Stimulated activated CD4-positive, alpha-beta T cell treated with anti-CD3 and anti-CD28 coated beads, Interleukin-1b, Interleukin-23, amount 100 ng/mL, for 48 hours (primary cell): ENCODE results near the gene CEP70.
"Not testable (repeated sequence)": the region's sequence is repeated elsewhere in the genome, so short reads cannot be mapped to it uniquely, and the experiment has no call there.

Source experiments
- DNase-seq: peaks from one replicate; pipeline ENCODE4 v3.0.0-alpha.2; 2020

The CEP70 gene

GRCh38 chr3:138507524-138507923 lies 86.5 kb downstream of the CEP70 start:
- no peak for DNase-seq

- no peak for DNase-seq
Measured at GRCh38 chr3:138498991-138499390, 95.1 kb downstream of the CEP70 start.

GRCh38 chr3:138497851-138498250 lies 96.2 kb downstream of the CEP70 start:
- DNase-seq: no peak

- no peak for DNase-seq
Measured at GRCh38 chr3:138497021-138497420, 97.0 kb downstream of the CEP70 start.

- no peak for DNase-seq
Measured at GRCh38 chr3:138496436-138496835, 97.6 kb downstream of the CEP70 start.

- not testable (repeated sequence) for DNase-seq
Measured at GRCh38 chr3:138495638-138496037, 98.4 kb downstream of the CEP70 start.

GRCh38 chr3:138494607-138494929 lies 99.5 kb downstream of the CEP70 start:
- no peak for DNase-seq

GRCh38 chr3:138493804-138494606 lies 100.1 kb downstream of the CEP70 start:
- DNase-seq: no peak

GRCh38 chr3:138492980-138493675 lies 100.9 kb downstream of the CEP70 start:
- no peak for DNase-seq

- no peak for DNase-seq
Measured at GRCh38 chr3:138491971-138492370, 102.1 kb downstream of the CEP70 start.

GRCh38 chr3:138486580-138486979 lies 107.5 kb downstream of the CEP70 start:
- DNase-seq: not testable (repeated sequence)

GRCh38 chr3:138484672-138485071 lies 109.4 kb downstream of the CEP70 start:
- not testable (repeated sequence) for DNase-seq

GRCh38 chr3:138479438-138479863 lies 114.6 kb downstream of the CEP70 start:
- DNase-seq: peak; percentile 36

- no peak for DNase-seq
Measured at GRCh38 chr3:138477801-138478200, 116.3 kb downstream of the CEP70 start.

GRCh38 chr3:138477120-138477519 lies 116.9 kb downstream of the CEP70 start:
- DNase-seq: no peak

- no peak for DNase-seq
Measured at GRCh38 chr3:138476526-138476925, 117.5 kb downstream of the CEP70 start.

- no peak for DNase-seq
Measured at GRCh38 chr3:138474163-138474562, 119.9 kb downstream of the CEP70 start.

GRCh38 chr3:138473391-138473790 lies 120.7 kb downstream of the CEP70 start:
- no peak for DNase-seq

GRCh38 chr3:138472141-138472825 lies 121.8 kb downstream of the CEP70 start:
- no peak for DNase-seq

GRCh38 chr3:138471481-138471880 lies 122.6 kb downstream of the CEP70 start:
- no peak for DNase-seq

- DNase-seq: no peak
Measured at GRCh38 chr3:138470687-138471086, 123.4 kb downstream of the CEP70 start.

- no peak for DNase-seq
Measured at GRCh38 chr3:138469874-138470273, 124.2 kb downstream of the CEP70 start.

- DNase-seq: no peak
Measured at GRCh38 chr3:138468886-138469285, 125.2 kb downstream of the CEP70 start.

GRCh38 chr3:138468451-138468850 lies 125.6 kb downstream of the CEP70 start:
- DNase-seq: no peak
